Small intestine (tissue), 7 donors: Measurements from ENCODE around the gene DLG2. TPM values are rescaled to one million over a fixed set of nuclear protein-coding genes. Genes with fewer than 3 reads are reported as not detected.

Source experiments
- DNase-seq, 2 donors: peaks; one replicate each; pipeline versions ENCODE4 v3.0.0 to v3.0.0-alpha.2; 2013
- FAIRE-seq: peaks from 2 replicates; lab custom pipeline; 2012; peaks lifted over from hg19 to GRCh38; lab: Jason Lieb, UNC
- H3K27ac ChIP-seq, 3 donors: one replicate each; pipeline ENCODE4 v1.5.1; 2013; ENCODE audit warnings: low read length in 2 of 3, mild to moderate bottlenecking in 2 of 3, control low read depth in 1 of 3, inconsistent platforms in 1 of 3, low read depth in 1 of 3, moderate library complexity in 1 of 3
- H3K27me3 ChIP-seq, 3 donors: one replicate each; pipeline ENCODE4 v1.6.1; 2013; ENCODE audit warnings: low read length in 3 of 3, inconsistent platforms in 1 of 3; ENCODE audit not compliant: control insufficient read depth in 3 of 3, insufficient read depth in 3 of 3
- H3K36me3 ChIP-seq, 3 donors: one replicate each; pipeline ENCODE4 v1.6.1; 2013; ENCODE audit warnings: low read length in 3 of 3, inconsistent platforms in 1 of 3, low read depth in 1 of 3, mild to moderate bottlenecking in 1 of 3, moderate library complexity in 1 of 3; ENCODE audit not compliant: control insufficient read depth in 3 of 3, insufficient read depth in 2 of 3
- H3K4me1 ChIP-seq, 3 donors: one replicate each; pipeline ENCODE4 v1.6.1; 2013; ENCODE audit warnings: low read length in 2 of 3, inconsistent platforms in 1 of 3, low read depth in 1 of 3, mild to moderate bottlenecking in 1 of 3, moderate library complexity in 1 of 3; ENCODE audit not compliant: control insufficient read depth in 3 of 3, insufficient read depth in 2 of 3
- H3K4me3 ChIP-seq, 3 donors: one replicate each; pipeline ENCODE4 v1.5.1; 2013; ENCODE audit warnings: low read length in 3 of 3, control low read depth in 1 of 3, inconsistent platforms in 1 of 3, low read depth in 1 of 3, mild to moderate bottlenecking in 1 of 3, moderate library complexity in 1 of 3
- H3K9me3 ChIP-seq, 2 donors: one replicate each; pipeline ENCODE4 v1.6.1; 2013; ENCODE audit warnings: low read depth in 1 of 2, low read length in 1 of 2; ENCODE audit not compliant: control insufficient read depth in 2 of 2, insufficient read depth in 1 of 2
- WGBS, 3 donors: extraction: QIAGEN DNeasy Blood & Tissue Kit; methylation state at CpG; one replicate each; pipeline ENCODE4 v1.1.7; 2013; 5-methylcytosine and 5-hydroxymethylcytosine counted together
- polyA plus RNA-seq, 4 donors: library from polyadenylated mRNA; stranded (reverse) in 3 of 4; unstranded in 1 of 4; fragments of 200-250 nt in 3 of 4; fragments of 120-200 nt in 1 of 4; gene quantifications; one replicate each; pipeline versions ENCODE4 v1.2.1 to v1.2.3, GENCODE V29; 2013
- donor health status: healthy with polysubstance abuse.
- donor health status: control.
- donor health status: control.
- donor health status: Bipolar disorder and iron deficiency.
- donor health status: healthy.

Gene DLG2
- polyA plus RNA-seq, 4 donors: 0.22 to 1.6 (median 1.1) TPM

DNA sequence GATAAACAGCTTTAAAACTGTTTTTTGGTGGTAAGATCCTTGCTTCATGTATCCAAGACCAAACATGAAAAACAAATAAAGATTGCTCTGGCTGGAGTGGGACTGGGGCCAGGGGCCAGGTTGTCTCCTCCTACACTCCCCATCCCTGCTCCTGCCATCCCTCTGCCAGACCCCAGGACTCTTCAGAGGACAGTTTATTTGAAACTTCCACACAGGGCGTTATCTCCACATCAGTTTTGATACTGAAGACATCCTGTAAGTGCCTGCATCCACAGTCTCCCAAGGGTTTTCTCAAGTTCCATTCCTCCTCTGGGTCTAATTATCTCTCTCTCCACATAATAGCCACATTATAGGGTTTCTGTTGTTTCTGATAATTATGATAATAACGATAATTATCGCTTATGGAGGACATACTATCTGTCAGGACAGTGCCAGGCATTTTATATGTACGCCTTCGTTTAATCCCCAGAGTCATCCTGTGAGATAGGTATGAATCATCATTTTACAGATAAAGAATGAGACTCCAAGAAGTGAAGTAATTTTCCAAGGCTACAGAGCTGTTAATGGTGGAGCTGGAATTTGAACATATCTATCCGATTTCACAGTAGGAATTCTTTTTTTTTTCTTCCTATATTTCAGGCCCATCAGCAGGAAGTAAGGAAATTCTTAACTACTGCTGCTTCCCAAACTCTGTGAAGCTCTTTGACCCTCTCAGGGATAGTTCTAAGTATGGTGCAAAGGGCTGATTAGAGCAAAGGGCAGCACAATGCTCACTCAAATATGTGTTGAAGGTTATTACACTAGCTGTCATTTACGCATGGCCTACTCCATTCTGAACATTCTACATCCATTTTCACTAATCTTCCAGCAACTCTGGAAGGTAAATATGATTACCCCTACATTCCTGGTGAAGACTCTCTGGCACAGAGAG, 1852.9 kb downstream of the DLG2 start:
- Histone ChIP-seq H3K27ac (no peak overlapping the region), H3K9me3 (no peaks in the 10 kb centered on the region), H3K4me1 (no peaks in the 10 kb centered on the region), H3K4me3 (no peak overlapping the region), H3K27me3 (no peaks in the 10 kb centered on the region), H3K36me3 (no peaks in the 10 kb centered on the region)
- DNase-seq (peak in 1 of 2 donors; percentile 13), FAIRE-seq (no peak)
- WGBS, 3 donors: 67 to 71% (median 70%) methylated on average over 7 of the region's 7 CpGs

DNA sequence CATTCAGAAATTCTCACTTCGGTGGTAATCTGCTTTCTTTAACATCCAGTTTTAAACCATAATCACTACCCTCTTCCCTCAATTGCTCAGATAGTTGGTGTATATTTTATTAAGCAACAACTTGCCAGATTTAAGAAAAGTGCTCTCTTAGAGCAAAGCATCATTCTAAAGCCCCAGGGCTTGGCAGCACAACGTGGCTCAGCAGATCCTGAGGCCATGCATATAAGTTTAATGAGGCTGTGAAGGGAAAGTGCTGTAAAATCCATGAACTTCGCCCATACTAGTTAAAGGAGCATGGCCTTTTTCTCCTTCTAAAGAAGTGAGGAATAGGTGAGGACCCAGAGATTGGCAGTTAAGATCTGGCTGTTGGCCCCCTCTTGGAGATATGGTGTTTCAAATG, 1858.7 kb downstream of the DLG2 start:
- Histone ChIP-seq H3K27me3 (no peaks in the 10 kb centered on the region), H3K9me3 (no peaks in the 10 kb centered on the region), H3K27ac (no peak overlapping the region), H3K4me3 (no peak overlapping the region), H3K4me1 (no peaks in the 10 kb centered on the region), H3K36me3 (no peaks in the 10 kb centered on the region)
- FAIRE-seq (no peak), DNase-seq (peak in 1 of 2 donors; percentile 39)
- WGBS, 3 donors: 44 to 62% (median 47%) methylated on average over 3 of the region's 3 CpGs

DNA sequence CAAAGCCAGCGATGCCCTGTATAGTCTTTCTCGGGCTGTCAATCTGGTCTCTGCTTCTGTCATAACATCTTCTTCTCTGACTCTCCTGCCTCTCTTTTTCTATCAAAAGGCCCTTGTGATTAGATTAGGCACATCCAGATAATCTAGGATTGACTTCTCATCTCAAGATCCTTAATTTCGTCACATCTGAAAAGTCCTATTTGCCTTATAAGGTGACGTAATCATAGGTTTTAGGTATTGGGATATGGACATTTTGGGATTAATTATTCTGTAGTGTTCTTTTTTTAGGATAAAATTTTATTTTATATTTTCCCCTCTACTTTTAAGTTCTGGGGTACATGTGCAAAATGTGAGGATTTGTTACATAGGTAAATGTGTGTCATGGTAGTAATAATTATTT, 1860.2 kb downstream of the DLG2 start:
- Histone ChIP-seq H3K27me3 (no peaks in the 10 kb centered on the region), H3K36me3 (no peaks in the 10 kb centered on the region), H3K4me3 (no peak overlapping the region), H3K9me3 (no peaks in the 10 kb centered on the region), H3K4me1 (no peaks in the 10 kb centered on the region), H3K27ac (no peak overlapping the region)
- no peak for DNase-seq
- no peak for FAIRE-seq
- 91 to 93% (median 92%) methylated on average over 4 of the region's 4 CpGs for WGBS, 3 donors

DNA sequence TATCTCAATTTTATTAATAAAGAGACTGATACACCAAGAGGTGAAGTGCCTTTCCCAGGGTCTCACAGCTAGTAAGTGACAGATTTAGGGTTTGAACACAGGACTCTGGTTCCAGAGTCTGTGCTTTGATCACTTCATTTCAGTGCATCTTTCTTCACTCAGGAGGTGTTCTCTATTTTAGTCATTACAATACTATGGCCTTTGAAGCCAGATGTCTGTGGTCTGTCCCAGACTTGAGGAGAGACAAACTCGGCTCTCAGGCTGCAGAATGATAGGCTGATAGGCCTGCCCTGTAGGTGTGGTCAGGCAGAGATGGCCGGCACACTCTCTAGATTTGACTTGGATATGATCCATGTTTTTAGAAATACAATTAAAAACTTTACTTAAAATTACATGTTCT, 1862.5 kb downstream of the DLG2 start:
- H3K36me3 ChIP-seq: no peaks in the 10 kb centered on the region
- H3K27me3 ChIP-seq: no peaks in the 10 kb centered on the region
- H3K27ac ChIP-seq: no peak overlapping the region
- 7 to 38% (median 25%) methylated on average over 2 of the region's 2 CpGs for WGBS, 3 donors
- H3K4me1 ChIP-seq: no peaks in the 10 kb centered on the region
- no peak for DNase-seq
- no peak overlapping the region for H3K4me3 ChIP-seq
- no peaks in the 10 kb centered on the region for H3K9me3 ChIP-seq
- no peak for FAIRE-seq

DNA sequence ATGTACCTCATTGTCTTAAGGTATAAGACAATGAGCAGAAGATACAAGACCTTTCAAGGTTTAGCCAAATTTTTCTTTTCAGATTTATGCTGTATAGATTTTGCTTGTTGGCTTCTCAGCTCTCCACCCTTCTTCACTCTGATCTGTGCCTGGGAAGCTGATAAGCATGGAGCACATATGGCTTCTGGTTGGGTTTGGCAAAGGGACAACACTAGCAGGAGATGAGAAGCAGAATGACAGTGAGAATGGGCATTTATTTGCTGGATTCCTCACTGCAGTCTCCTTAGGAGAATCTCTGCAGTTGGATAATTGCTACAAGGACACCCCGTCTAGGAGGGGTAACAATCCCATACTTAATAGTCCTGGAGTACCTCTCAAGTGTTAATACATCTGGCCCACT, 1866.2 kb downstream of the DLG2 start:
- Histone ChIP-seq H3K27ac (no peak overlapping the region), H3K4me3 (no peak overlapping the region), H3K4me1 (no peaks in the 10 kb centered on the region), H3K27me3 (peaks cover 0 to 2% (median 0%) of the 10 kb centered on the region in 3 donors), H3K36me3 (no peaks in the 10 kb centered on the region), H3K9me3 (no peaks in the 10 kb centered on the region)
- FAIRE-seq (no peak), DNase-seq (no peak)
- WGBS, 3 donors: 56 to 67% (median 67%) methylated on average over 1 of the region's 1 CpG

DNA sequence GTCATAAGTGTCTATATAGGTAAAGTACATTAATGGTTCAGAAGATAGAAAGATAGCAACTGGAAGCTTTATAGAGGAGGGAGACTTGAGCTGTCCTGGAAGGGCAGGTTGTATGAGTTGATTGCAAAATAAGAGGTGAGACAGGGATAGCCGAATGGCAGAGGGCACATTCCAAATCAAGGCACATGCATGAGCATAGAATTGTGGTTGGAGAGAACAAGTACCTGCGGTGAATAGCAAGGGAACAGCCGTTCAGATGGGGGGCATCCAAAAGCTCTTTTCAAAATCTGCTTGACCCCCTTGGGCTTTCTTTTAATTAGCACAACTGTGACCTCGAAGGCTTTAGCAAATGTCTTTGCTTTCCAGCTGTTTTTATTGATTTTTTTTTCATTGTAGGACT, 1868.0 kb downstream of the DLG2 start:
- FAIRE-seq (no peak), DNase-seq (no peak)
- H3K27ac ChIP-seq: no peak overlapping the region
- peaks cover 0 to 2% (median 0%) of the 10 kb centered on the region in 3 donors for H3K27me3 ChIP-seq
- no peaks in the 10 kb centered on the region for H3K4me1 ChIP-seq
- H3K36me3 ChIP-seq: no peaks in the 10 kb centered on the region
- no peak overlapping the region for H3K4me3 ChIP-seq
- no peaks in the 10 kb centered on the region for H3K9me3 ChIP-seq
- WGBS, 3 donors: 60 to 65% (median 61%) methylated on average over 4 of the region's 4 CpGs

DNA sequence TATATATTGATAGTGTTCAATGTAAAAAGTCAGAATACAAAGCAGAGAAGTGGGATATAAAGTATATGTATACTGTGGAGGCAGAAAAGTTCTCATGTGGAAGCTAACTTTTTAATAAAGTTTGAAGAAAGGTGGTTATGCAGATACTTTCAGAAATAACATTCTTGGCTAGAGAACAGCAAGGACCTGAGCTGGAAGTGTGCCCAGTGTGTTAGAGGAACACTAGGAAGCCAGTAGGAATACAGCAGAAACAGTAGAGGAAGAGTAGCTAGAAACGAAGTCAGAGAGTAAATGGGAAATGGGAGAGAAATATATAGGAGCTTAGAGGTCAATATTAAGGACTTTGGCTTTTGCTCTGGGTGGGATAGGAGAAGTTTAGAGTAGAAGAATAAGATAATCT, 1876.1 kb downstream of the DLG2 start:
- Histone ChIP-seq H3K27ac (no peak overlapping the region), H3K9me3 (no peaks in the 10 kb centered on the region), H3K36me3 (no peaks in the 10 kb centered on the region), H3K27me3 (no peaks in the 10 kb centered on the region), H3K4me3 (no peak overlapping the region), H3K4me1 (no peaks in the 10 kb centered on the region)
- FAIRE-seq: no peak
- DNase-seq: no peak
- WGBS, 3 donors: 24 to 65% (median 42%) methylated on average over 1 of the region's 1 CpG

DNA sequence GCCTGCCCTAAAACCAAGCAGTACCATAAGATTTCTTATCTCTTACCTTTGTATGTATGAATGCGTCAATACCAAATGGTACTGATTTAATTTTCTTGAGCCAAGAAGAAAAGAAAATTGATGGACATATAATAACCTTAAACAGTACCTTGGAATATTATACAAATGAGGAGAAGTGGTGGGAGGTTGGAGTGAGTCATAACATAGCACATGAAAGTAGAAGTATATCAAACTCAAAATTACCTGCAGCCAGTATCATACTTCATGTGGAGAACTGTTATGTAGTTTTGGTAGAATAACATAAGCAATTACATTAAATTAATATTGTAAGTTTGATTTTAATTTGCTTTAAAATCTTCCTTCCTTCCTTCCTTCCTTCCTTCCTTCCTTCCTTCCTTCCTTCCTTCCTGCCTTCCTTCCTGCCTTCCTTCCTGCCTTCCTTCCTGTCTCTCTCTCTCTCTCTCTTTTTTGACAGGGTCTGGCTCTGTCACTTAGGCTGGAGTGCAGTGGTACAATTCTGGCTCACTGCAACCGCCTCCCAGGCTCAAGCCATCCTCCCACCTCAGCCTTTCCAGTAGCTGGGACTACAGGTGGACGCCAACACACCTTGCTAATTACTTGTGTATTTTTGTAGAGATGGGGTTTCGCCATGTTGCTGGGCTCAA, 1880.1 kb downstream of the DLG2 start:
- H3K27ac ChIP-seq: no peak overlapping the region
- 78 to 90% (median 89%) methylated on average over 4 of the region's 4 CpGs for WGBS, 3 donors
- H3K9me3 ChIP-seq: no peaks in the 10 kb centered on the region
- no peak overlapping the region for H3K4me3 ChIP-seq
- no peaks in the 10 kb centered on the region for H3K4me1 ChIP-seq
- DNase-seq: no peak
- no peaks in the 10 kb centered on the region for H3K27me3 ChIP-seq
- no peak for FAIRE-seq
- H3K36me3 ChIP-seq: no peaks in the 10 kb centered on the region
